Kidney (tissue), 14 donors: ENCODE measurements around the gene MATN1. TPM values are rescaled to one million over a fixed set of nuclear protein-coding genes. Genes with fewer than 3 reads are reported as not detected.

Source experiments
- DNase-seq, 5 donors: peaks; one replicate each; pipeline ENCODE4 v3.0.0-alpha.2; 2013 to 2020
- FAIRE-seq: peaks from 2 replicates; lab custom pipeline; 2012; peaks lifted over from hg19 to GRCh38; lab: Jason Lieb, UNC
- H3K27ac ChIP-seq, 2 donors: one replicate each; pipeline ENCODE4 v1.7.0; 2013; ENCODE audit warnings: low read depth in 2 of 2, low read length in 2 of 2, inconsistent platforms in 1 of 2
- H3K27me3 ChIP-seq: one replicate; pipeline ENCODE4 v1.7.1; 2013; ENCODE audit warnings: low read length, inconsistent platforms; ENCODE audit not compliant: control insufficient read depth, insufficient read depth
- H3K36me3 ChIP-seq, 3 donors: one replicate each; pipeline versions ENCODE4 v1.7.0 to v1.7.1; 2013; ENCODE audit warnings: low read length in 3 of 3, control low read depth in 1 of 3, inconsistent platforms in 1 of 3; ENCODE audit not compliant: insufficient read depth in 3 of 3, control insufficient read depth in 2 of 3
- H3K4me1 ChIP-seq, 3 donors: one replicate each; pipeline versions ENCODE4 v1.7.0 to v1.7.1; 2013; ENCODE audit warnings: low read length in 3 of 3, inconsistent platforms in 1 of 3, low read depth in 1 of 3; ENCODE audit not compliant: control insufficient read depth in 2 of 3, insufficient read depth in 2 of 3
- H3K4me3 ChIP-seq, 3 donors: one replicate each; pipeline versions ENCODE4 v1.7.0 to v1.8.1; 2013; ENCODE audit warnings: low read length in 3 of 3, control low read depth in 1 of 3, inconsistent platforms in 1 of 3
- H3K9ac ChIP-seq, 3 donors: one replicate each; pipeline versions ENCODE4 v1.7.0 to v1.7.1; 2013; ENCODE audit warnings: low read length in 3 of 3, control low read depth in 1 of 3, inconsistent platforms in 1 of 3
- H3K9me3 ChIP-seq, 3 donors: one replicate each; pipeline versions ENCODE4 v1.7.0 to v1.7.1; 2013; ENCODE audit warnings: low read length in 3 of 3, control low read depth in 1 of 3, inconsistent platforms in 1 of 3; ENCODE audit not compliant: control insufficient read depth in 2 of 3, insufficient read depth in 1 of 3
- intact Hi-C: fragments of 100-400 bp; cut with DNase I; formaldehyde crosslinking; loops from one replicate; pipeline ENCODE4 v1.11.1; 2022
- polyA plus RNA-seq: library from polyadenylated mRNA; stranded (reverse); fragments of 350-450 nt; fragmentation: Illumina TruSeq; extraction: RNeasy Lipid Tissue Mini Kit (QIAGEN cat#74804); gene quantifications from one replicate; pipeline ENCODE4 v1.2.3, GENCODE V29; 2014; ENCODE audit warnings: low read depth, low replicate concordance; ENCODE audit not compliant: insufficient read depth
- total RNA-seq: library from RNA; stranded (reverse); fragmentation: NEBNext Ultra II Directional; extraction: Animal tissue kit (Norgen Biotek cat#: 25700); gene quantifications from one replicate; pipeline ENCODE4 v1.2.1, GENCODE V29; 2021
- TF ChIP-seq, protein P1 (sequence below): IDR thresholded peaks from 3 replicates; pipeline ENCODE4 v1.5.1; 2012; ENCODE audit warnings: mild to moderate bottlenecking, moderate library complexity, borderline replicate concordance; ENCODE audit not compliant: insufficient read depth; ENCODE audit errors: extremely low read depth
- donor health status: control.
- donor health status: control.
- donor health status: control.
- donor health status: control.
- donor health status: control.
- donor health status: DM: yes; HTN: yes; CAD: no.
- donor health status: Normal renal cell carcinoma (clear cell type).

MATN1 gene
- total and polyA plus RNA-seq, 2 donors from 2014 or later, result 0.13 TPM; not detected in 1

GRCh38 chr1:30749691-30750583 is 26.6 kb upstream of the MATN1 start:
- Histone ChIP-seq H3K36me3 (no peaks in the 10 kb centered on the region), H3K9ac (no peak overlapping the region), H3K9me3 (no peaks in the 10 kb centered on the region), H3K27me3 (no peaks in the 10 kb centered on the region), H3K4me3 (no peak overlapping the region), H3K4me1 (no peaks in the 10 kb centered on the region), H3K27ac (no peak overlapping the region)
- intact Hi-C loops, result no loop called here
- FAIRE-seq (no peak), DNase-seq (peak in 1 of 5 donors; percentile 76)
- TF ChIP-seq, protein P1, sequence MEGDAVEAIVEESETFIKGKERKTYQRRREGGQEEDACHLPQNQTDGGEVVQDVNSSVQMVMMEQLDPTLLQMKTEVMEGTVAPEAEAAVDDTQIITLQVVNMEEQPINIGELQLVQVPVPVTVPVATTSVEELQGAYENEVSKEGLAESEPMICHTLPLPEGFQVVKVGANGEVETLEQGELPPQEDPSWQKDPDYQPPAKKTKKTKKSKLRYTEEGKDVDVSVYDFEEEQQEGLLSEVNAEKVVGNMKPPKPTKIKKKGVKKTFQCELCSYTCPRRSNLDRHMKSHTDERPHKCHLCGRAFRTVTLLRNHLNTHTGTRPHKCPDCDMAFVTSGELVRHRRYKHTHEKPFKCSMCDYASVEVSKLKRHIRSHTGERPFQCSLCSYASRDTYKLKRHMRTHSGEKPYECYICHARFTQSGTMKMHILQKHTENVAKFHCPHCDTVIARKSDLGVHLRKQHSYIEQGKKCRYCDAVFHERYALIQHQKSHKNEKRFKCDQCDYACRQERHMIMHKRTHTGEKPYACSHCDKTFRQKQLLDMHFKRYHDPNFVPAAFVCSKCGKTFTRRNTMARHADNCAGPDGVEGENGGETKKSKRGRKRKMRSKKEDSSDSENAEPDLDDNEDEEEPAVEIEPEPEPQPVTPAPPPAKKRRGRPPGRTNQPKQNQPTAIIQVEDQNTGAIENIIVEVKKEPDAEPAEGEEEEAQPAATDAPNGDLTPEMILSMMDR, result no peak

- intact Hi-C loops, result no loop called here
- H3K36me3 ChIP-seq, result no peaks in the 10 kb centered on the region
- H3K27me3 ChIP-seq, result no peaks in the 10 kb centered on the region
- no peak for FAIRE-seq
- no peak overlapping the region for H3K27ac ChIP-seq
- H3K9ac ChIP-seq, result no peak overlapping the region
- H3K9me3 ChIP-seq, result no peaks in the 10 kb centered on the region
- TF ChIP-seq, protein P1, result no peak
- no peak overlapping the region for H3K4me3 ChIP-seq
- H3K4me1 ChIP-seq, result no peaks in the 10 kb centered on the region
- peak in 1 of 5 donors; percentile 68 for DNase-seq
These were observed 25.5 kb upstream of the MATN1 start for GRCh38 chr1:30748699-30749401.

GRCh38 chr1:30748098-30748698 is 24.8 kb upstream of the MATN1 start:
- H3K4me1 ChIP-seq, result no peaks in the 10 kb centered on the region
- no peak overlapping the region for H3K27ac ChIP-seq

More at GRCh38 chr1:30748098-30748698, 24.8 kb upstream of the MATN1 start:
- DNase-seq, result no peak
- Histone ChIP-seq H3K9me3 (no peaks in the 10 kb centered on the region), H3K36me3 (no peaks in the 10 kb centered on the region), H3K9ac (no peak overlapping the region), H3K27me3 (no peaks in the 10 kb centered on the region), H3K4me3 (no peak overlapping the region)
- TF ChIP-seq, protein P1, result no peak
- no peak for FAIRE-seq
- intact Hi-C loops, result no loop called here
